AG09319 (cell line): ENCODE data around the gene APBB1IP.
"Not testable (repeated sequence)": the region's sequence is repeated elsewhere in the genome, so short reads cannot be mapped to it uniquely, and the experiment has no call there.

Source experiments
- DNase-seq: peaks from one replicate; pipeline ENCODE4 v3.0.0-alpha.2; 2010; ENCODE audit warnings: low read depth; ENCODE audit errors: extremely low read depth
- TF ChIP-seq, protein P1 (sequence below): IDR thresholded peaks from 2 replicates; pipeline ENCODE4 v1.5.1; 2011; ENCODE audit warnings: low read depth, mild to moderate bottlenecking, inconsistent platforms, low read length, moderate library complexity

The APBB1IP gene

GRCh38 chr10:26454891-26455290 lies 16.8 kb downstream of the APBB1IP start:
- TF ChIP-seq, protein P1, sequence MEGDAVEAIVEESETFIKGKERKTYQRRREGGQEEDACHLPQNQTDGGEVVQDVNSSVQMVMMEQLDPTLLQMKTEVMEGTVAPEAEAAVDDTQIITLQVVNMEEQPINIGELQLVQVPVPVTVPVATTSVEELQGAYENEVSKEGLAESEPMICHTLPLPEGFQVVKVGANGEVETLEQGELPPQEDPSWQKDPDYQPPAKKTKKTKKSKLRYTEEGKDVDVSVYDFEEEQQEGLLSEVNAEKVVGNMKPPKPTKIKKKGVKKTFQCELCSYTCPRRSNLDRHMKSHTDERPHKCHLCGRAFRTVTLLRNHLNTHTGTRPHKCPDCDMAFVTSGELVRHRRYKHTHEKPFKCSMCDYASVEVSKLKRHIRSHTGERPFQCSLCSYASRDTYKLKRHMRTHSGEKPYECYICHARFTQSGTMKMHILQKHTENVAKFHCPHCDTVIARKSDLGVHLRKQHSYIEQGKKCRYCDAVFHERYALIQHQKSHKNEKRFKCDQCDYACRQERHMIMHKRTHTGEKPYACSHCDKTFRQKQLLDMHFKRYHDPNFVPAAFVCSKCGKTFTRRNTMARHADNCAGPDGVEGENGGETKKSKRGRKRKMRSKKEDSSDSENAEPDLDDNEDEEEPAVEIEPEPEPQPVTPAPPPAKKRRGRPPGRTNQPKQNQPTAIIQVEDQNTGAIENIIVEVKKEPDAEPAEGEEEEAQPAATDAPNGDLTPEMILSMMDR: no peak
- DNase-seq: no peak

DNA sequence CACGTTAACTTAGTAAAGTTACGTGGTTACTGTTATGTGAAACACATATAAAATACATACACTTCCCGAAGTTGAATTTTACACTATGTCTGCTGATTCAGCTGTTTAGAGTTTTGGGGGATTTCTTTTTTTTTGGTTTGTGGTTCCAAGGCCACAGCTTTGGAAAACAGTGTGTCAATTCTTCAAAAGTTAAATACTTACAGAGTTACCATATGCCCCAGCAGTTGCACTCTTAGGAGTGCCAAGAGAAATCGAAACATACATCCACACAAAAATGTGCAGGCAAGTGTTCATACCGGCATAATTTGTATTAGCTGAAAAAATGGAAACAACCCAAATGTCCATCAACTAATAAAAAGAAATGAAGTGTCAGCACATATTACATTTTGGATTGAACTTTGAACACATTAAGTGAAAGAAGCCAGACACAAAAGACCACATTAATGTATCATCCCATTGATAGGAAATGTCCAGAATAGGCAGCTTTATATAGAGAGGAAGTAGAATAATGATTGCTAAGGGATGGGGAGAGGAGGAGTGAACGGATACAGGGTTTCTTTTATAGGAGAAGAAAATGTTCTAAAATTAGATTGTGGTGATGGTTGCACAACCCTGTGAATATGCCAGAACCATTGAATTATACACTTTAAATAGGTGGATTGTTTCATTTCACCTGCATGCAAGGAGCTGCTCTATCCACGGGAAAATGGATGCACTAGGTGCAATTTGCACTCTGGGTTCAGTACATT lies 17.6 kb downstream of the APBB1IP start:
- DNase-seq: no peak
- TF ChIP-seq, protein P1: no peak

DNA sequence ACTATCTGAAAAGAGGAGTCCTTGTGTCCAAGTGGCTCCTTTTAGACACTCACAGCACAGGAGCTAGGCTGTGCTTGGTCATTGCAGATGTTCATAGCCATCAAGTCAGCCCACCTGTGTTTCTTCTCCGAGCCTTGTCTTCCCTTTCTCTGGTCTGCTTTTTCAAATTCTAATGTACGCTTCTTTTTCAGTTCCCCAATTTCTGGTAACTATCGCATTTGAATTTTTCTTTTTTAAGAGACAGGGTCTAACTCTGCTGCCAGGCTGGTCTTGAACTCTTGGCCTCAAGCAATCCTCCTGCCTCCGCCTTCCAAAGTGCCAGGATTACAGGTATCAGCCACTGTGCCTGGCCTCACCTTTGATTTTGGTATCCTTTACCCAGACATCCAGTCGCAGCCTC lies 18.9 kb downstream of the APBB1IP start:
- TF ChIP-seq, protein P1: no peak

DNA sequence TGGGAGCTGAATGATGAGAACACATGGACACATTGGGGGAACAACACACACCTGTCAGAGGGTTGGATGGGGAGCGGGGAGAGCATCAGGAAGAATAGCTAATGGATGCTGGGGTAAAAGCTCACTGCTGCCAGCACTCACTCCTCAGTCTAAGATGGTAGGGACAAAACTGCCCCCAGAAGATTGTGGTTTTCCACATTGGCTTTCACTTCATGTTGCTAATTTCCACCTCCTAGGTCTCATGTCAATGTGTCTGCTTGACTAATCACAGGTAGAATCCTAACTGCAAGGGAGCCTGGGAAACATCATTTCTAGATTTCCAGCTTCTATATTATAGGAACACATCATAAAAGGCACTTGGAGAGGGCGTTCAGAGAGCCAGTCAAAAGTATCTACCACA lies 22.6 kb downstream of the APBB1IP start:
- TF ChIP-seq, protein P1: no peak
- DNase-seq: no peak

More for the DNA sequence above, 18.9 kb downstream of the APBB1IP start:
- no peak for DNase-seq

DNA sequence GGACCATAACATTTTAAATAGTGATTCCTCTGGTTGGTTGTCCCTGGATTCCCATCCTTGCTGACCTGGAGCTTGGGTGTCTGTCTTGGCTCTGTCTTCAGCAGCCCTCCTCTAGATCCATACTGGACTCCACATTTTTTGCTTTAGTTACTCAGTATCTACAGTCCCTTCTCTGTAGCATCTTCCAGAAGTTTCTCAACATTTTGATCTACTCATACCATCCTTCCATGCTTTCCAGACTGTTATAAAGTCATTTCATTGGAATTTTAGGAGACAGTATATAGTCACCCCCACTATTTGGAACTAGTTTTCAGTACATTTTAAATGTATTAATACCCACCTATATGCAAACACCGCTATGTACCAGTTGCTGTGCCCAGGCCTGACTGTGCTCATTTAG lies 25.8 kb downstream of the APBB1IP start:
- DNase-seq: no peak
- TF ChIP-seq, protein P1: no peak

- TF ChIP-seq, protein P1: no peak
- no peak for DNase-seq
Measured at GRCh38 chr10:26464632-26465280, 26.6 kb downstream of the APBB1IP start.

GRCh38 chr10:26466531-26466930 lies 28.4 kb downstream of the APBB1IP start:
- not testable (repeated sequence) for DNase-seq
